Measurements from ENCODE around the gene ARL5C.
A peak's percentile ranks its signal among the peaks of the same experiment; 100 is the strongest.

The ARL5C gene

DNA sequence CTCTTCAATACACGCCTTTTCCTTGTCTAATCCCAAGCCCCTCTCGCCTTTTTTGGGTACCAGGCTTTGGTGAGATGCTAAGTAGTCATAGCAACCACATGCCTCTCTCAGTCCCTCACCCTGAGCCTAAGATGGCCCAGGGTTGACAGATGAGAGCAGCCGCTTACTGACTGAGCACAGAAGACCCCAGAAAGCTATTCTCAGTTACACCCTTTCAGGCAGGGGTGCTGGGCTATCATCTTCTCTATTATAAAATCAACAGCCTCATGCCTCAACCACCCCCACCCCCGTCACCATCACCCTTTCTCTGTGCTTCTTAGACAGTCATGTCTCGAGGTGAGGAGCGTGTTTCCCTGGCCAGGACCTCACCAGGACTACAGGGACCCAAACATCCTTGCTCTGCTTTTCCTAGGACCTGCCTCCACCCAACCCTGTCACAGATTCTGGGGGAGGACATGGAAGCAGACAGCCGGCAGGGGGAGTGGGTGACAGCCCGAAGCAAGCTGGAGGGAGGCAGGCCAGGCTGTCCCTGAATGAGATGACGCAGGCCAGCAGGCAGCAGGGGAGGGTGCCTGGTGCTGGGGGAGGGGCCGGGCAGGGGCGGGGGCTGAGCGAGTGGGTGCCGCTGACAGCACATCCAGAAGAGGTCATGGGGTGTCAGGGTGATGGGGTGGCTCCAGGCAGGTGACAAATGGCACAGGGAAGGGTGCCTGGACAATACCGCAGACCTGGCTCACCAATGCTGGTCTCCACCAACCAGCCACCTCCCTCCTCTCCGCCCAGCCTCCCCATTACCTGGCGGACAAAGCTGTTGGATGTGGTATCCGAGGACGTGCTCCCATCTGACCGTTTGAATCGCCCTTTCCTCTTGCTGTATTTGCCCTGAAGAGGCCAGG lies 28.4 kb upstream of the ARL5C start:
- DNase-seq, result peak in 45 of 51 donors; percentile 20 to 83 (median 64)

- no peak for DNase-seq
Observed at GRCh38 chr17:39193346-39193745, 27.4 kb upstream of the ARL5C start.

- DNase-seq, result no peak
Observed at GRCh38 chr17:39192901-39193300, 26.9 kb upstream of the ARL5C start.

GRCh38 chr17:39191750-39192510 lies 26.0 kb upstream of the ARL5C start:
- no peak for DNase-seq

DNA sequence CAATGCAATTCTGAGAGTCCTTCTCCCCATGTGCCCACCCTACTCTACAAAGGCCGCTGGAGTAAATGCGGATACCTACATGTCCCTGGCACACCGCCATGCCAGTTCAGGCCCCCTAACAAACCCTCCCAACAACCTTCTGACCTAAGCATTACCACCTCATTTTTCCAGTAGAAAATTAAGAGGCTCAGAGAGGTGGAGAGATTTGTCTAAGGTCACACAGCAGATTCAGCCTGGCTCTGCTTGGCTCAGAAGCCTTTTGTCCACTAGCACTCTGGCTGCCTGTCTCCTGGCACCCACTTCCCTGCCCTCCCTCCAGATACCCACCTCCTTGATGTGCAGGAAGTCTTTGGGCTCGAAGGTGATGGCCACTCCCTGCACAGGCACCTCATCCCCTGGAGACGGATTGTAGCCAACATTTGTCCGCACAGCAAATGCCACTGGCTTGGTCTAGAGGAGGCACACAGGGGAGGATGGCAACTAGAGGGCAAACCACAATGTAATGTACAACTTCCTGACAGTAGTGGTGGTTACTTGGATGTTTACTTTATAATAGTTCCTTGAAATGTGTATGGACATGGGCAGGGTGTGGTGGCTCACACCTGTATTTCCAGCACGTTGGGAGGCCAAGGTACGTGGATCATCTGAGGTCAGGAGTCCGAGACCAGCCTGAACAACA lies 21.3 kb upstream of the ARL5C start:
- DNase-seq, result no peak

DNA sequence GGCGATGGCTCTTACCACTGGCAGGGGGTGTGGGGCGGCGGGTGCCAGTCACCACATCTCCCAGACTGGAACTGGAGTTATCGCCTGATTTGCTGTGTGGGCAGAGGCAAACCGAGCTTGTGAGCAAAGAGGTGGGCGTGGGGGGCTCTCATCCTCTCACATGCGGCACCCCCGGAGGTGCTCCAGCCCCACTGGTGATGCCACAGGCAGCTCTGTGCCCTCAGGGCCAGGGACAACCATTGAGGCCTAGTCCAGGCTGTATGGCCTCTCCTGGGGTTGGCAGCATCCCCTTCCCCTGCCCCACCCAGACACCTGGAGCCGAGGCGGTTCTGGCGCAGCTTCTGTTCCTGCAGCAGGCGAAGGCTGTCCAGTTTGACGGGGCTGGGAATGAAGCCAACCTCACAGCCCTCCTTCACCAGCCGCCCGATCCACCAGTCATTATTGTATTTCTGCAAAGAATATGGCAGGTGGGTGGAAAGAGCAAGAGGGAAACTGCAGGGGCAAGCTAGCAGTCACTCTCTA lies 20.6 kb upstream of the ARL5C start:
- DNase-seq, result no peak

GRCh38 chr17:39183720-39184119 lies 17.8 kb upstream of the ARL5C start:
- no peak for DNase-seq

DNA sequence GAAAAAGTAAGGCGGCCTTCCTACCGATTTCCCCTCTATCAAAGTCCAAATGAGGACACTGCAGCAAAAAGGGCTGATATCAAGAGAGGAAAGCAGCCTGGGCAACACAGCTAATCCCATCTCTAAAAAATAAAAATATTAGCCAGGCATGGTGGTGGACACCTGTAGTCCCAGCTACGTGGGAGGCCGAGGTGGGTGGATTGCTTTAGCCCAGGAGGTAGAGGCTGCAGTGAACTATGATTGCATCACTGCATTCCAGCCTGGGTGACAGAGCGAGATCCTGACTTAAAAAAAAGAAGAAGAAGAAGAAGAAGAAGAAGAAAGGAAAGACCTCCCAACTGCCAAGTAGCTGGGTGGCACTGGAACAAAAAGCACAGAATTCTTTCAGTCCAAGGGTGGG lies 17.1 kb upstream of the ARL5C start:
- no peak for DNase-seq

DNA sequence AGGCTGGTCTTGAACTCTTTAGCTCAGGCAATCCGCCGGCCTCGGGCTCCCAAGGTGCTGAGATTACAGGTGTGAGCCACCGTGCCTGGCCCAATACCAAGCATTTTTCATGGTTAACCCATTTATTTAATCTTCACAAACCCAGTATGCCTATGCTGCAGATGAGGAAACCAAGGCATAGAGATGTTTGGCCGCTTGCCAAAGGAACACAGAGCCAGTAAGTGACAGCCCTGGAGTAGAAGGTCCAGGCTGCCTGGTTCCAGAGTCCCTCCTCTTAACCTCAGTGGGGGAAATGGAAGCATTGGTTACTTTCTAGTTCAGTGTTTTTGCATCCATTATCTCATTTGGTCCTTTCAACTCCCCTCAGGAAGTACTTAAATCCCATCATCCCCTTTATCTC lies 15.3 kb upstream of the ARL5C start:
- no peak for DNase-seq

GRCh38 chr17:39178536-39178935 lies 12.6 kb upstream of the ARL5C start:
- DNase-seq, result no peak

DNA sequence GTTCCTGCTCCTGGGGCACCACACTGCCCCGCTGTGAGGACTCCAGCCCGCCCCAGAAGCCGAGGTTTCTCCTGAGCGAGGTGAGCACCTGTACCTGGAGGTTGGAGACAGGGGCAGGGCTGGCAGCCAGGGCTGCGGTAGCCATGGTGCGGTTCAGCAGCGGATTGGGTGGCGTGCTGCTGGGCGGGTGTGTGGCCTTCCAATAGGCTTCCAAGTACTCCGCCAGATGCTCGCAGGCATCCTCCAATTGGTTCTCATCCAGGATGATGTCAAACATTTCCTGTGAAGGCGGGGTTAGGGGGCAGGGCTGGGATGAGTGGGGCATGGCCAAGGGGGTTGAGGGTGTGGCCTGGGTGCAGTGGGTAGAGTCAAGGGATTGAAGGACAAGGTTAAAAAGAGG lies 11.3 kb upstream of the ARL5C start:
- no peak for DNase-seq

GRCh38 chr17:39175695-39176093 lies 9.7 kb upstream of the ARL5C start:
- no peak for DNase-seq

DNA sequence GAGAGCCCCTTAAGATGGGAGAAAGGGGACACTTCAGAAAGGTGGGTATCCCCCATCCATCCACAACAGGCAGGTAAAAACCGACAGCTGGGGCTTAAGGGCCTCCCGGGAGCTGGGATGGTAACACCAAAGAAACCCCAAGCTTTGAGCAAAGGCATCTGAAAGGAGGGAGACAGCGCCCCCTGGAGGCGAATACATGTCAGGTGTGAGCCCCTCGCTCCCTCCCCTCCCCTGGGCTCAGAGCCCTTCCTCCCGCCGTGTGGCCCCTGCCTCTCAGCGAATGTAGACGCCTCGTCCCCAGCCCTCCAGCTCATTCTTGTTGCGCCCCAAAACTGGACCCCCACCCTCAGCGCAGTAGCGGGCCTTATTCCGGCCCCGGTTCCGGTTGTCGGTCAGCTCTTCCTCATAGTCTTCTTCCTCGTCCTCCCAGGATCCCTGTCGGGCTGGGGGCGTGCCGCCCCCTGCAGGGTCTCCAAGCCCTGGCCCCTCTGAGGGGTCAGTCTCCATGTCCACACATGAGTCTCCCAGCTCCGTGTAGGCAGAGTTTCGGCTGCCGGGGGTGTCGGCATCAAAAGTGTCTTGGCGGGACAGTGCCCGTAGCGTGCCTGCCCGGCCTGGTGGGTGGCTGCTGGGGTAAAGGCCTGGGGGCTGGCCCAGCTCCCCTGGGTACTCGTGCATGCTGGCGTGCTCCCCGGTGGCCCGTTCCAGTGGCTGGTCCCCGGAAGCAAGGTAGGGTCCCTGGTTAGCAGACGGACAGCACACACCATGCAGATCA lies 9.1 kb upstream of the ARL5C start:
- DNase-seq, result peak in 36 of 51 donors; percentile 12 to 76 (median 44)

GRCh38 chr17:39173526-39174274 lies 7.7 kb upstream of the ARL5C start:
- DNase-seq, result peak in 2 of 51 donors; percentile 10 to 23

GRCh38 chr17:39173080-39173479 lies 7.1 kb upstream of the ARL5C start:
- DNase-seq, result no peak

DNA sequence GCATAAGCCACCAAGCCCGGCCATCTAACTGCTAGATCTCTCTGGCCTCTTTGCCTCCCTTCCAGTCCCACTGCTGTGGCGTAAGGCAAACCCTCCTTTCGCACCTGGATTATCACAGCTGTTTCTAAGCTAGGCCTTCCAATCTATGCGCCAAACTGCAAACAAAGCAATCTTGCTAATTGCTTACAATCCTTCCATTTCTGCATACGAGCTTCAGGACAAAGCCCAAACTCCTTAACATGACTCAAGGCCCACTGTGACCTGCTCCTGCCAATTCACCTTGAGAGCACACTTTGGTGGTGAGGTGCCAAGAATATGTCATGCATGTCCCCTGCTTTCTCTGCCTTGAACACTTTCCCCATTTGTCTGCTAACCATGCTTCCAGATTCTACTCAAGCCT lies 6.0 kb upstream of the ARL5C start:
- no peak for DNase-seq

- DNase-seq, result no peak
Observed at GRCh38 chr17:39170558-39170957, 4.6 kb upstream of the ARL5C start.

GRCh38 chr17:39170109-39170508 lies 4.1 kb upstream of the ARL5C start:
- no peak for DNase-seq

GRCh38 chr17:39169518-39169917 lies 3.6 kb upstream of the ARL5C start:
- DNase-seq, result no peak

GRCh38 chr17:39169101-39169500 lies 3.1 kb upstream of the ARL5C start:
- DNase-seq, result no peak

All from hypothalamus (tissue), 51 donors.